ENCODE data around the gene CCDC74A. TPM values are rescaled to one million over a fixed set of nuclear protein-coding genes. Genes with fewer than 3 reads are reported as not detected.
"Not testable (repeated sequence)": the region's sequence is repeated elsewhere in the genome, so short reads cannot be mapped to it uniquely, and the experiment has no call there.

The CCDC74A gene
- total RNA-seq, 1 donor from 2014 or later: 11.5 TPM

- DNase-seq (ENCODE audit: low spot score): not testable (repeated sequence)
Measured at GRCh38 chr2:131498321-131498973, 29.2 kb upstream of the CCDC74A start.

GRCh38 chr2:131503587-131503986 is 24.1 kb upstream of the CCDC74A start:
- not testable (repeated sequence) for DNase-seq (ENCODE audit: low spot score)

GRCh38 chr2:131504082-131504750 is 23.5 kb upstream of the CCDC74A start:
- not testable (repeated sequence) for DNase-seq (ENCODE audit: low spot score)

- no peak for DNase-seq (ENCODE audit: low spot score)
Measured at GRCh38 chr2:131509615-131510014, 18.1 kb upstream of the CCDC74A start.

- DNase-seq (ENCODE audit: low spot score): not testable (repeated sequence)
Measured at GRCh38 chr2:131511291-131511968, 16.3 kb upstream of the CCDC74A start.

- not testable (repeated sequence) for DNase-seq (ENCODE audit: low spot score)
Measured at GRCh38 chr2:131511969-131512870, 15.5 kb upstream of the CCDC74A start.

- not testable (repeated sequence) for DNase-seq (ENCODE audit: low spot score)
Measured at GRCh38 chr2:131514408-131515166, 13.1 kb upstream of the CCDC74A start.

- not testable (repeated sequence) for DNase-seq (ENCODE audit: low spot score)
Measured at GRCh38 chr2:131515235-131515634, 12.5 kb upstream of the CCDC74A start.

GRCh38 chr2:131516011-131516410 is 11.7 kb upstream of the CCDC74A start:
- DNase-seq (ENCODE audit: low spot score): no peak

- DNase-seq (ENCODE audit: low spot score): not testable (repeated sequence)
Measured at GRCh38 chr2:131516621-131517020, 11.1 kb upstream of the CCDC74A start.

GRCh38 chr2:131517106-131517831 is 10.4 kb upstream of the CCDC74A start:
- no peak for DNase-seq (ENCODE audit: low spot score)

GRCh38 chr2:131517856-131518255 is 9.8 kb upstream of the CCDC74A start:
- not testable (repeated sequence) for DNase-seq (ENCODE audit: low spot score)

- not testable (repeated sequence) for DNase-seq (ENCODE audit: low spot score)
Measured at GRCh38 chr2:131518531-131518930, 9.2 kb upstream of the CCDC74A start.

GRCh38 chr2:131519466-131519865 is 8.2 kb upstream of the CCDC74A start:
- no peak for DNase-seq (ENCODE audit: low spot score)

GRCh38 chr2:131519871-131520470 is 7.7 kb upstream of the CCDC74A start:
- not testable (repeated sequence) for DNase-seq (ENCODE audit: low spot score)

- DNase-seq (ENCODE audit: low spot score): no peak
Measured at GRCh38 chr2:131520526-131520925, 7.2 kb upstream of the CCDC74A start.

- DNase-seq (ENCODE audit: low spot score): not testable (repeated sequence)
Measured at GRCh38 chr2:131521524-131521923, 6.2 kb upstream of the CCDC74A start.

GRCh38 chr2:131521961-131522781 is 5.5 kb upstream of the CCDC74A start:
- no peak for DNase-seq (ENCODE audit: low spot score)

- DNase-seq (ENCODE audit: low spot score): not testable (repeated sequence)
Measured at GRCh38 chr2:131525256-131525655, 2.4 kb upstream of the CCDC74A start.
